Pancreas (tissue), 10 donors: Measurements from ENCODE around the gene PCP4. TPM values are rescaled to one million over a fixed set of nuclear protein-coding genes. Genes with fewer than 3 reads are reported as not detected.

Source experiments
- ATAC-seq, 4 donors: fragments of 200-7000 bp; cut with Tn5 transposase; one replicate each; pipeline versions ENCODE4 v1.8.0 to v1.9.1; 2020; ENCODE audit warnings: mild to moderate bottlenecking in 4 of 4, moderate library complexity in 4 of 4
- DNase-seq, 6 donors: peaks; one replicate each; pipeline ENCODE4 v3.0.0-alpha.2; 2020
- FAIRE-seq: peaks from 2 replicates; lab custom pipeline; 2012; peaks lifted over from hg19 to GRCh38; lab: Jason Lieb, UNC
- H3K27ac ChIP-seq, 4 donors: fragments of 200-600 bp; sonication (generic); 1 replicate in 3 of 4; 2 replicates in 1 of 4; pipeline versions ENCODE4 v1.5.0 to v1.8.0; 2020
- H3K27me3 ChIP-seq, 4 donors: fragments of 200-600 bp; one replicate each; pipeline ENCODE4 v1.8.0; 2021
- H3K36me3 ChIP-seq, 3 donors: fragments of 200-600 bp; sonication (generic) in 1 of 3; one replicate each; pipeline versions ENCODE4 v1.5.0 to v1.8.0; 2020 to 2021
- H3K4me1 ChIP-seq, 3 donors: fragments of 200-600 bp; one replicate each; pipeline ENCODE4 v1.8.0; 2021
- H3K4me3 ChIP-seq, 4 donors: fragments of 200-600 bp; sonication (generic) in 2 of 4; one replicate each; pipeline versions ENCODE4 v1.5.0 to v1.8.0; 2020 to 2021
- H3K9me3 ChIP-seq, 4 donors: fragments of 200-600 bp; one replicate each; pipeline ENCODE4 v1.8.0; 2021
- CTCF ChIP-seq, 4 donors: fragments of 200-600 bp; sonication (generic) in 3 of 4; IDR thresholded peaks; one replicate each; pipeline versions ENCODE4 v1.5.0 to v1.8.0; 2021; ENCODE audit warnings: antibody characterized with exemption in 4 of 4
- WGBS, 2 donors: extraction: QIAGEN DNeasy Blood & Tissue Kit; methylation state at CpG; one replicate each; pipeline ENCODE4 v1.1.7; 2013; 5-methylcytosine and 5-hydroxymethylcytosine counted together
- intact Hi-C, 3 donors: fragments of 100-400 bp; cut with DNase I; formaldehyde crosslinking; loops; one replicate each; pipeline versions ENCODE4 v1.11.1 to v1.14.2; 2022
- polyA plus RNA-seq, 2 donors: library from polyadenylated mRNA; stranded (reverse); fragments of 200-250 nt; gene quantifications; one replicate each; pipeline ENCODE4 v1.2.3, GENCODE V29; 2013
- total RNA-seq, 6 donors: library from RNA; stranded (reverse); fragmentation: NEBNext Ultra II Directional in 4 of 6; extraction: Animal tissue kit (Norgen Biotek cat#: 25700) in 4 of 6; gene quantifications; one replicate each; pipeline versions ENCODE4 v1.2.1 to v1.2.4, GENCODE V29; 2021 to 2023
- donor health status: healthy with polysubstance abuse.
- donor health status: DM: no; HTN: no; CAD: no; lungs with moderate emphysema.
- donor health status: DM: no; HTN: no; CAD: no.
- donor health status: control.
- donor health status: control.
- donor health status: Bipolar disorder and iron deficiency.
- donor health status: DM: yes; HTN: yes; CAD: no.
- donor health status: DM: no; HTN: no; CAD: no.
- donor health status: DM: no; HTN: no; CAD: no.
- donor health status: DM: yes; HTN: yes; CAD: no.

Gene PCP4
- total and polyA plus RNA-seq, 8 donors: 0.92 to 47.1 (median 3.4) TPM

GRCh38 chr21:39854572-39854971, 12.7 kb upstream of the PCP4 start:
- Histone ChIP-seq H3K27ac (no peak overlapping the region), H3K27me3 (no peaks in the 10 kb centered on the region), H3K4me1 (peaks cover 0 to 8% (median 0%) of the 10 kb centered on the region in 3 donors), H3K36me3 (no peaks in the 10 kb centered on the region), H3K4me3 (no peak overlapping the region), H3K9me3 (no peaks in the 10 kb centered on the region)
- no peak for TF ChIP-seq CTCF (IDR thresholded peaks at IDR 0.05)
- DNase-seq (no peak), FAIRE-seq (no peak), ATAC-seq (no peak)
- intact Hi-C loops: no loop called here
- 88 to 89% methylated on average over 6 of the region's 6 CpGs for WGBS, 2 donors

GRCh38 chr21:39855595-39855994, 11.6 kb upstream of the PCP4 start:
- intact Hi-C loops: no loop called here
- FAIRE-seq (no peak), DNase-seq (no peak), ATAC-seq (no peak)
- H3K9me3 ChIP-seq: no peaks in the 10 kb centered on the region
- no peak overlapping the region for H3K4me3 ChIP-seq
- H3K27me3 ChIP-seq: no peaks in the 10 kb centered on the region
- no peaks in the 10 kb centered on the region for H3K36me3 ChIP-seq
- H3K27ac ChIP-seq: no peak overlapping the region
- peaks cover 0 to 8% (median 0%) of the 10 kb centered on the region in 3 donors for H3K4me1 ChIP-seq
- no peak for TF ChIP-seq CTCF (IDR thresholded peaks at IDR 0.05)
- WGBS, 2 donors: 83% methylated on average over 4 of the region's 4 CpGs

- ATAC-seq: no peak
- WGBS, 2 donors: 78 to 84% methylated on average over 1 of the region's 1 CpG
Observed at GRCh38 chr21:39860600-39860999, 6.6 kb upstream of the PCP4 start.

GRCh38 chr21:39863111-39863510, 4.1 kb upstream of the PCP4 start:
- Histone ChIP-seq H3K9me3 (no peaks in the 10 kb centered on the region), H3K27me3 (no peaks in the 10 kb centered on the region), H3K4me3 (no peak overlapping the region), H3K27ac (peak overlapping the region in 1 of 4 donors; percentile 22), H3K4me1 (no peaks in the 10 kb centered on the region), H3K36me3 (no peaks in the 10 kb centered on the region)
- intact Hi-C loops: loop anchor here in 1 of 3 donors (10.0 kb wide), 1 partner anchor 262 kb away; no protein-coding TSS in a partner anchor
- ATAC-seq (peak in 3 of 4 donors; percentile 48 to 71 (median 54)), FAIRE-seq (no peak), DNase-seq (peak in 1 of 6 donors; percentile 24)
- WGBS, 2 donors: 15 to 16% methylated on average over 4 of the region's 4 CpGs
- TF ChIP-seq CTCF (IDR thresholded peaks at IDR 0.05): no peak

More at GRCh38 chr21:39860600-39860999, 6.6 kb upstream of the PCP4 start:
- FAIRE-seq (no peak), DNase-seq (no peak)
- Histone ChIP-seq H3K27ac (no peak overlapping the region), H3K4me3 (no peak overlapping the region), H3K36me3 (no peaks in the 10 kb centered on the region), H3K9me3 (no peaks in the 10 kb centered on the region), H3K4me1 (no peaks in the 10 kb centered on the region), H3K27me3 (no peaks in the 10 kb centered on the region)
- TF ChIP-seq CTCF (IDR thresholded peaks at IDR 0.05): no peak
- intact Hi-C loops: loop anchor here in 1 of 3 donors (10.0 kb wide), 1 partner anchor 264 kb away; no protein-coding TSS in a partner anchor

- TF ChIP-seq CTCF (IDR thresholded peaks at IDR 0.05): no peak
- H3K4me1 ChIP-seq: no peaks in the 10 kb centered on the region
- no peaks in the 10 kb centered on the region for H3K9me3 ChIP-seq
- H3K4me3 ChIP-seq: no peak overlapping the region
- no peaks in the 10 kb centered on the region for H3K36me3 ChIP-seq
- intact Hi-C loops: loop anchor here in 2 of 3 donors (5.0 to 10.0 kb wide), 2 partner anchors 256 to 259 kb away; no protein-coding TSS in a partner anchor
- 66 to 76% methylated on average over 10 of the region's 10 CpGs for WGBS, 2 donors
- no peak overlapping the region for H3K27ac ChIP-seq
- ATAC-seq (no peak), FAIRE-seq (no peak), DNase-seq (no peak)
- no peaks in the 10 kb centered on the region for H3K27me3 ChIP-seq
Observed at GRCh38 chr21:39866093-39866492, 1.1 kb upstream of the PCP4 start.
